T-helper 1 cell treated with Interleukin-12 subunit alpha and Interleukin-12 subunit beta and Interleukin-4 antibody, amounts not matched to agents 30 ng/mL and 1 ng/mL, for 36 hours (primary cell): ENCODE results near the gene WSB2. TPM values are rescaled to one million over a fixed set of nuclear protein-coding genes. Genes with fewer than 3 reads are reported as not detected.

Source experiments
- intact Hi-C: fragments of 100-400 bp; cut with micrococcal nuclease; formaldehyde crosslinking; loops from one replicate; pipeline ENCODE4 v1.15.1; 2024
- total RNA-seq: library from RNA; stranded (reverse); gene quantifications from 2 replicates; pipeline ENCODE4 v1.2.3, GENCODE V29; 2022

Gene WSB2
- total RNA-seq, 1 donor from 2014 or later = 79.8 TPM

DNA sequence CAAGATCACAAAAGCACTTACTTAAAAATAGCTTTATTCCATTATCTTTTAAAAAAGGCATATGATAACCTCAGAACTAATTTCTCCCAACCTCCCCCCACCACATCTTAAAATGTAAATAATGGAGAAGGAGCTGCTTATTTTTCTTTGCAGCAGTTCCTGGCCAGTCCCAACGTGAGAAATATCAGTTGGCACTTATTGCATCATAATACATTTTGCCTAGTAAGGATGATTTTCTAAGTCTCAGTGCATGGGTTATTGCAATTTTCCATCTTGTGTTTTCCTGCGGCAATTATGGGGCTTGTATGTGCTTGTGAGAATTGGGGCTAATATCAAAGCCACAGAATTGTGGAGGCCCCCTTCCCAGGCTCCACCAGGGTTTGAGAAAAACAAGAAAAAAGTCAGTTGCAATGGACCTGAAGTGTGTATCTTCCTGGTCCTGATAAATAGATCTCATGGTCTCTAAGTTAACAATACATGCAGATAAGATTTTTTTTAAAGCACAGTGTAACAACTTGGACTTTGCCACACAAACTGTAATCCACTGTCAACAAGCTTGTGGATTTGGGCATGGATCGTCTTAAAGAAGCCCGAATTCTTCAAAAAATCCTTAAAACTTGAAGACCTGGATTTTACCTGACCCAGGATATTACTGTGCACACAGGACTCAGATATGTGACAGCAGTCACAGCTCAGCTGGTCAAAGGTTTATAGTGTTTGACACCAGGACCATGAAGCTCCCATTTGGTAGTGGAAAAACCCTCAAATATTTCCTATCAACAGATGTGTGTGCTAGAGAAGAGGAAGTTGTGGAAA, 2.8 kb upstream of the WSB2 start:
- intact Hi-C loops = loop anchor here (1.0 to 5.0 kb wide), 3 partner anchors 8 to 294 kb away; no protein-coding TSS in a partner anchor

DNA sequence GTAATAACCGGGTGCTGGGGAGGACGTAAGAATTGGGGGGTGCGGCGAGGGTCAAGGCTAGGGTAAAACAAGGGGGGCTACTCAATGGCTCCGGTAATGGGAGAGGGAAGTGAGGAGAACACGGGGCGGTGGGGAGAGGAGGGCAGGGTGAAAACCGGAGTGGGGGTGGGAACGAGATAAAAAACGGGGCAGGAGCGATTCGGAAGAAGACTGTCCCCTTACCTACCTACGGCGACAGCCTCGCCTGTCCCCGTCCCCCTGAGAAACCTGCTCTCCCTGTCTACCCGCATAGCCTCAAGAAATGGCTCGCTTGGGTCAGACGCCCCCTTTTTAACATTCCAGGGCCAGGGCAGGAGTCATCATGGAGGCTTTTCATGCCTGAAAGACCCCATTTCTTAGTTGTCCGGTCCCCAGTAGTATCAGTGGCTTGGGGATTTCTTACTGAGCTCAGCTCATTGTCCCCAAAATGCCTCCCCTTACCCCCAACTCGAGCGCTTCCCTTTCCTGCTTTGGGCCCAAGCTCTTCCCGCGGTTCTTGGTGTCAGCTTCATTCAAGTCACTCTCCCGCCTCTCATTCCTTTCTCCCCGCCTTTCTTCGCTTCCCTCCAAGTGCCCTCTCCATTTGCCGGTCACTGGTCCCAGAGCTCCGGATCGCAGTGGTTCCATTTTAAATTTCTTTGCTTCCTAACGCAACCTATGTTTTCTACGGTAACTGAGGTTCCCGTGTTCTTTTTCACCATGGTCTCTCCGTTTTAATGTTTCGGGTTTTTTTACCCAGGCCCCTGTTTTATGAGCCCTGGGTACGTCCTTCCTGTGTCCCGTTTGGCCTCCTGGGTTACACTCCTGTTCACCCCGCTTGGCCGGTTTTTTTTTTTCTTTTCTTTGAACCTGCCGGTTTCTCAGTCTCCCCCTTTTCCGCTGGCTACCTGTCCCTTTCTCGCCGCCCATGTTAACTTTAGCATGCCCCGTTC, 1.2 kb upstream of the WSB2 start:
- intact Hi-C loops = loop anchor here (1.0 to 5.0 kb wide), 6 partner anchors 60 to 1605 kb away; partner anchors contain the start of genes PEBP1 and SUDS3

DNA sequence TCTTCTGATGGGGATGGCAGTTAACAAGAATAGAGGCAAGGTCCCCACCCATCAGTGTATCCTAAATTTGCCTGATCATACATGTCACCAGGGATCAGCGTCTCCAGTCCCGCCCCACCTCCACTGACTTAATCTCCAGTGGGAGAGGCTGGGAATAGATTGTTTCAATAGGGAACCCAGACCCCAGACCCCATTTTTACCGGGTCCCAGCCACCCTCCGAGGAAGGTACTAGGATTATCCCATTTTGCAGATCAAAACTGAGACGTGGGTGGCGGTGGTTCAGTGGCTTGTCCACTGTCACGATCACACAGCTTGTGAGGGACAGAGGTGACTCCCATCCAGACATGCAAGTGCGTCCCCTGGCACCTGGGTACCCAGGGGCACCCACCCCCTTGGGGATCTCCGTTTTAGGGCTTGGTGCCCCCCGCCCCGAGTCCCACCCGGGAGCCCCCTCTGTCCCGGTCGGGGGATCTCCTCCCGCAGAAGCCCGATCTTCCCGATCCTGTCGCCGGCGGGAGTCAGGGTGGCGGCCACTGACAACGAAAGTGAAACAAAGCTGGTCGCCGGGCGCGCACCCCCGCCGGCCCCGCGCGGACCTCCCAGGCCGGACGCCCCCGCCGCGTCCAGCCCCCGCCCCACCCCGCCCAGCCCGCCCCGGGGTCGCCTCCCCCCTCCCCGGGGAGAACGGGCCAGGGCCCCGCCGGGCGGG, 523 bp downstream of the WSB2 start:
- intact Hi-C loops = loop anchor here (1.0 to 5.0 kb wide), 5 partner anchors 44 to 1606 kb away; partner anchors contain the start of gene RFC5

DNA sequence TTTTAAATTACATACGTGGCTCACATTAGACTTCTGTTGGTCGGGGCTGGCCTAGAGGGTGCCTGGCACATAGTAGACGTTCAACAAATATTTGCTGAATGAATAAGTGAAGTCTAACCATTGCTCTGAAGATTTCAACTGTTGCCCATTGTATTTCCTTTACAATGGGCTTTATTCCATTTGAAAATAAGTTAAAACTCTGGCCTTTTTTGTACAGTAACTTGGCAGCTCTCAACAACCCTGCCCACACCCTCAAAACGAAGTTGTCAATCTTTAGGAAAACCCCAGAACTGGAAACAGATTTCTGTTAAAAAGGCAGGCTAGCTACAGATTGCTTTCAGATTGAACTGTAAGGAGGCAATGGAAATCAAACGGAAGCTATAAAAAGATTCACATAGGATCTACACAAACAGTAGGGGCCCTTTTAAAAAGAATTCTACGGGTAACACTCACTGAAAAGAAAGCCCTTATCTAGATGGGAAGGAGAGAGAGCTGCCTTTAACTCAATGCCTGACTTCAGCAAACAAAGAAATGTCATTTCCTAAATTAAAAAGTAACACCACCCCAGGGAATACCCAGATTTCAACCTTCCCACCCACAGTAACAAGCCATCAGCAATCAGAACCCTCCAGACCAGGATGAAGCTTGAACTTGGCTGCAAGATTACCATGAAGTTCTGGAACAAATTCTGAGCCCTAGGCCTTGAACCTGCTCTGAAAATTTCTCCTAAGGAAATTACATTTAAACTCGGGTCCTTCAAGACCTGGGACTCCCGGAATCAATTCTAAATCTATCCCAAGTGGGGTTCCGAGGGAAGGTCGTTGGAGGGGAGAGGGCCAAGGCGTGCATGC, 1.4 kb downstream of the WSB2 start:
- intact Hi-C loops = loop anchor here (1.0 to 5.0 kb wide), 4 partner anchors 43 to 1607 kb away; partner anchors contain the start of gene RFC5

DNA sequence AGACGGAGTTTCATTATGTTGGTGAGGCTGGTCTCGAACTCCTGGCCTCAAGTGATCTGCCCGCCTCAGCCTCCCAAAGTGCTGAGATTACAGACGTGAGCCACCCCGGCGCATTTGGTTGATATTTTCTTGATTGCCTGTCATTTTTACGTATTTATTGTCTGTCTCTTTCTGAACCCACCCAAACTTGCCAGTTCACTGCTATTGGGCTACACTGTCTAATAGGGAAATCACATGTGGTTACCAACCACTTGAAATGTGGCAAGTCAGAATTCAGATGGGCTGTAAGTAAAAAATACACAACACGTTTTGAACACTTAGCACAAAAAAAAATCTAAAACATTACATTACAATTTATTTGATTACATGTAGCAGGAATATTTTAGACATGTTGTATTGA, 2.1 kb downstream of the WSB2 start:
- intact Hi-C loops = no loop called here

DNA sequence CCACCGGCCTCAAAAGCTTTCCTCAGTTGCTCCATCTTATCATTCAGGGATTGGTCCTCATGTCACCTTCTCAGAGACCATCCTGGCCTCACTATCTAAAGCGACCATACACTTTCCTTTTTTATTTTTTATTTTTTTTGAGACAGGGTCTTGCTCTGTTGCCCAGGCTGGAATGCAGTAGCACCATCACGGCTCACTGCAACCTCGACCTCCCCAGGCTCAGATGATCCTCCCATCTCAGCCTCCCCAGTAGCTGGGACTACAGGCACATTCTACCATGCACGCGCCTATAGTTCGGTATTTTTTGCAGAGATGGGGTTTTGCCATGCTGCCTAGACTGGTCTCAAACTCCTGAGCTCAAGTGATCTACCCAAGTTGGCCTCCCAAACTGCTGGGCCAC, 2.8 kb downstream of the WSB2 start:
- intact Hi-C loops = no loop called here

DNA sequence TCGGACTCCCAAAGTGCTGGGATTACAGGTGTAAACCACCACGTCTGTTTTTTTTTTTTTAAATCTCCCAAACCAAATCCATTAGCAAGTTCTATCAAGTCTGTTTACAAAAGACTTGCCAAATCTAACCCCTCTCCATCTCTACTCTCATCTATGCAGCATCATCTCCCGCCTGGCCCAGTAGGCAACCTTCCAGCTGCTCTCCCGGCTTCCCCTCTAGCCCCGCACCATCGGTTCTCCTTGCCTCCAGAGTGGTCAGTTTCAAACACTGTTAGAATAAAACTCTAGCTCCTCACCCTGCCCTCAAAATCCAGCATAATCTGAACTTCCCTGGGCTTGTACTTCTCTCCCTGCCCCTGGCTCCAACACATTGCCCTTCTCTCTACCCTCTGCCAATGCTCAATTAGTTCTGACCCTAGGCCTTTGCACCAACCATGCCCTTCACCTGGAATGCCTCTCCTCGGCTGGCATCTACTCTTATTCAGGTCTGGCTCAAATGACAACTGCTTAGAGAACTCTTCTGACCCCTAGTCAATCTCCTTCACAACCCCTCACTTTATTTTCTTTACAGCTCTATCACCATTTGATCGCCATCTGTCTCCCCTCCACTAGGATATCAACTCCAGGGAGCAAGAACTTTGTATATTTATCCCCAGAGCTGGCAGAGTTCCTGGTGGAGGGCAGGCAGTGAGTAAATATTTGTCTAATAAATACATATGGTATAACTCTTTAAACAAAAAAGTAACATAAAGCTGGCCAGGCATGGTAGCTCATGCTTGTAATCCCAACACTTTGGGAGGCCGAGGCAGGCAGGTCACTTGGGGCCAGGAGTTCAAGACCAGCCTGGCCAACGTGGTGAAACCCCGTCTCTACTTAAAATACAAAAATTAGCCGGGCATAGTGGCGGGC, 4.9 kb downstream of the WSB2 start:
- intact Hi-C loops = loop anchor here (1.0 kb wide), 2 partner anchors 8 to 181 kb away; no protein-coding TSS in a partner anchor

DNA sequence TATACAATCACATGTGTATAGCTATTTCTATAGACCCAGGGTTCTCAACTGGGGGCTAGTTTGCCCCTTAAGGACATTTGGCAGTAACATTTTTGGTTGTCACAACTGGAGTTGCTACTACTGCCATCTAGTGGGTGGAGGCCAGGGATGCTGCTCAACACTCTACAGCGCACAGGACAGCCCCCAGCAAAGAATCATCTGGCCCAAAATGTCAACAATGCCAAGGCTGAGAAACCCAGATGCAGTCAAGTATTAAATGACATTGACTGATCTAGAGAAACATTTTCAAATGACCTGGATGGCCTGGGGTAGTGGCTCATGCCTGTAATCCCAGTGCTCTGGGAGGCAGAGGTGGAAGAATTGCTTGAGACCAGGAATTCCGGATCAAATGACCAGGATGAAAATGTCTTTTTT, 5.8 kb downstream of the WSB2 start:
- intact Hi-C loops = loop anchor here (1.0 kb wide), 2 partner anchors 9 to 180 kb away; no protein-coding TSS in a partner anchor

DNA sequence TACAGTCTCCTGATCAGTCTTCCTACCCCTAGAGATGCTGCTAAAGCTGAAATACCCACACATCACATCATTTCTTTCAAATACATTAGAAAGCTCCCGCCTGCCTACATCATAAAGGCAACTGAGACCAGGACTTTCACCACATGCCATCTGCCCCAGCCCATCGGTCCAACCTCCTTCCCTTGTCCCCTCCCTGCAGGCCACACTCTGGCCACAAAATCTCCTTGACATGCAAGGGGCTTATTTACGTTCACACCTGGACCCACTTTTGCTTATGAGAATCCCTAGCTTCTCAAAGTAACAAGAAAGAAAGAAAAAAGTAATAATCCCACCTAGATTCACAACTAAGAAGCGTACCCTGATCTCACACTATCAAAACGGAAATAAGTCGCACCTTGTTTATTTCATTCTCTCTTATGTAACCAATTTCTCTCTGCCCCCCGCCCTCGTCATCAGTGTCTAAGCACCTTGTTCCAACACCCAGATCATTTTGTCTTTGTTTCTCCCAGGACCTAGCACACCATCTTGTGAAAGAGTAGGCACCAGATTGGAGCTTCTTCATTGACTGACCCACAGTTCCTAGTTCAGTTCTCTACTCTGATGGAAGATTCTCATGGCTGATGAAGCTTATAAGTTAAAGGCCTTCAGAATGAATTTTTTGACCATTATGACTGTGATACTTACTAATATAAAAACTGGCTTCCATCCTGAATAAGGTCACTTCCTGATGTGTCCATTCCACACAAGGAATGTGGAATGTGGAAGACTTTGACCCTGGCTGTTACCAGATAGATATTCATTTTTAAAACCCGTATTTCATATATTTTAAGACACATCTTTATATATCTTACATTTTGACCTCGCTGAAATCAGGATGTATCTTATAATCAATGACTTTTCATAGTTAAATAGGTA, 7.7 kb downstream of the WSB2 start:
- intact Hi-C loops = no loop called here

DNA sequence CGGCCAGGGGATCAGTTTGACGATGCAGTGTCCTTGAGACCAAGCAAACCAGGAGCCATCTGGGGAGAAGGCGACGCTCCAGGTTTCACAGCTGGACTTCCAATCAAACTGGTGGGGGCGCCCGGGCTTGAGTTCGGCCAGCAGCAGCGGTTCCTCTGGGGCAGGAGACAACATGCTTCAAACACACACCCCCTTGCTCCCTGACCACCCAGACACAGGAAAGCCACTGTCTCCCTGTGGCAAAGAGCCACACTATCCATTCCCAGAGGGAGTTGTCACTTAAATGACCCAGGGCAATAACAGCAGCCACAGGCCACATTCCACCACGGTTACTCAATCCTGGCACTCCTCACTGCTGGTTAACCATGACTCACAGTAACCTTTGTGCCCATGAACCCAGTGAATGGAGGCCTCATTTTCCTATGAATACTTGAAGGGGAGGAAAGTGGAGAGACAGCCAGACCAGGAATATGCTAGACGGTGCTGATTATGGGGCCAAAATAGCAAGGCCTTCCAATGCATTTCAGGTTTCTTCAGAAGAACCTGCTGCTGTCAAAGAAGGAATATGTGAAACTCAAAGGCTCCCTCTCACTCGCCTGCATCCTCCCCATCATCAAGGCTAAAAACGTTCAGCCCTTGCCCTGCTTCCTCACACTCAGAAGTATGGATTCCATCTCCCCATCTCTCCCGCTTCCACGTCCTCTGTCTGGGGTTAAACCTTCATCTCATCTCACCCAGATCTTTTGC, 8.5 kb downstream of the WSB2 start:
- intact Hi-C loops = no loop called here

DNA sequence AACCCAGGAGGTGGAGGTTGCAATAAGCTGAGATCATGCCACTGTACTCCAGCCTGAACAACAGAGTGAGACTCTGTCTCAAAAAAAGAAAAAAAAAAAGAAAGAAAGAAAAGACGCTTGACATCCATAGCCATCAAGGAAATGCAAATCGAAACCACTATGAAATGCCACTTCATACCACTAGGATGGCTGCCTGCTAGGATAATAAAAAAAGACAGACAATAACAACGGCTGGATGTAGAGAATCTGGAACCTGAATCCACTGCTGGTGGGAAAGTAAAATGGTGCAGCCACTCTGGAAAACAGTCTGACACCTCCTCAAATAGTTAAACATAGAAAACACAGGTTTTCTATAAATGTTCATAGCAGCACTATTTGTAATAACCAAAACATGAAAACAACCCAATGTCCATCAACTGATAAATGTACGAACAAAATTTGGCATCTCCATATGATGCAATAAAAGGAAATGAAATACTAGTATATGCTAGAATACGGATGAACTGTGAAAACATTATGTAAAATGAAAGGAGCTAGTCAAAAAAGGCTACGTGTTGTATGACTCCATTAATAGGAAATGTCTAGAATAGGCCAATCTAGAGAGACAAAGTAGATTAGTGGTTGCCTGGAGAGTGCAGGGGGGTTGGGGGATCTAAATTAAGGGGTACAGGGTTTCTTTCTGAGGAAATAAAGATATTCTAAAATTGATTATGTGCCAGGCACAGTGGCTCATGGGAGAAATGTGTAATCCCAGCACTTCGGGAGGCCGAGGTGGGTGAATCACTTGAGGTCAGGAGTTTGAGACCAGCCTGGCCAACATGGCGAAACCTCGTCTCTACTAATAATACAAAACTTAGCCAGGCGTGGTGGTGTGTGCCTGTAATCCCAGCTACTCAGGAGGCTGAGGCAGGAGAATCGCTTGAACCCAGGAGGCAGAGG, 9.7 kb downstream of the WSB2 start:
- intact Hi-C loops = no loop called here

DNA sequence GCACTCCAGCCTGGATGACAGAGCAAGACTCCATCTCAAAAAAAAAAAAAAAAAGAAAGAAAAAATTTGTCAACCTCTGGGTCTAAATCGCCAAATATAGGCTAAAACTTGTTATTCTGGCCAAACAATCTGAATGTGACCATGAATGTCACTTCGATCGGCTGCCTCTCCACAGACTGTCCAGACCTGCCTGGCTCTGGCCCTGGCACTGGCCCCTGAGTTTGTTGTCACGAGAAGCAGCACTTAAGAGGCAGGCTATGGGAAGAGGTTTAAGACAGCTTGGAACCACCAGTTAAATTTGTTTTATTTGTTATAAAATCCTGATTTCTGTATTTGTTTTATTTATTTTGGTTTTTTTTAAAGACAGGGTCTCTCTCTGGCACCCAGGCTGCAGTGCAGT, 14.5 kb downstream of the WSB2 start:
- intact Hi-C loops = no loop called here

DNA sequence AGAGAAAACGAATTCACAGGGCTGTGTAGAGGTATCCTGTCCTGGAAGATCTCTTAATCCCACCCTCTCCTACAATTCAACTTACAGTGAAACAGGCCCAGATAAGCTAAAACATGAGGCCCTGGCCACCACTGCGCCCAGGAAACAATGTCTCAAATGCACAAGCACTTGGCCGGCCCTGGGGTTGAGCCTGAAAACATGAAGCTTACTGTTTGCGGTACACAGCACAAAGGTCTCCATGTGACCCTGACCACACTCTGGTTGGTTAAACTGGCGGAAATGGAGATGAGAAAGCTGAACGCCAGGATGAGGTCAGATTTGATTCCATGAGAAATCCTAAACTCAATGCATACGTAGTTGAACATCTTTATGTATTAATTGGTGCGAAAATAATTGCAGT, 16.4 kb downstream of the WSB2 start:
- intact Hi-C loops = no loop called here

DNA sequence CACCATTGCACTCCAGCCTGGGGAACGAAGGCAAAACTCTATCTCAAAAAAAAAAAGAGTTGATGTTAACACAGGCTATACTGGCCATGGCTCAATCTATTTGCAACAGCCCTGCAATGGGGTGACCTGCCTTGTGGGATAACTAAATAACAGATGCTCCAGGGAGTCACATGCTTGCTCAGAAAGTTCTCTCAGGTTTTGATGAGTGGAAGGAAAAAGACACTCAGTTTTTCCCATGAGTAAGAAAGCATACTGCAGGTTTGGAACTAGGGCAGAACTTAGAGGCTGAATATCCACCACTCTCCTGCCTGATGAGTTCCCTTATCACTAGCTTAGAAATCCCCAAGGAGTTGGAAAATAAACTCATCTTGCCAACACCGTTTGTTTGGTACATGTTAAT, 16.9 kb downstream of the WSB2 start:
- intact Hi-C loops = no loop called here

DNA sequence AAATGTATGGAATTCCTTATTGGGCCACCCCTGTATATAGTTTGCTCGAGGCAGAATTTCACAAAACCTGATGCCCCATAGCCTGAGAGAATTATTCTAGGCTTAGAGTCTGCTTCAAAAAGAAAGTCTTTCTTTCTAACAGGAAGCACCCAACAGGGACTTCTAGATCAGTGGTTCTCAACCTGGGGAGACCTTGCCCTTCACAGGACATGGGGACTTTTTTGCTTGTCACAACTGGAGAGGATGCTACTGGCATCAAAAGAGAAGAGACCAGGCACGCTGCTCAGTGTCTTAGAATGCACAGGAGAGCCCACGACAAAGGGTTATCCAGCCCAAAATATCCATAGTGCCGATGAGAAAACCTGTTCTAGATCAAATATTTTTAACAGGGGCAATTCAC, 18.9 kb downstream of the WSB2 start:
- intact Hi-C loops = no loop called here

DNA sequence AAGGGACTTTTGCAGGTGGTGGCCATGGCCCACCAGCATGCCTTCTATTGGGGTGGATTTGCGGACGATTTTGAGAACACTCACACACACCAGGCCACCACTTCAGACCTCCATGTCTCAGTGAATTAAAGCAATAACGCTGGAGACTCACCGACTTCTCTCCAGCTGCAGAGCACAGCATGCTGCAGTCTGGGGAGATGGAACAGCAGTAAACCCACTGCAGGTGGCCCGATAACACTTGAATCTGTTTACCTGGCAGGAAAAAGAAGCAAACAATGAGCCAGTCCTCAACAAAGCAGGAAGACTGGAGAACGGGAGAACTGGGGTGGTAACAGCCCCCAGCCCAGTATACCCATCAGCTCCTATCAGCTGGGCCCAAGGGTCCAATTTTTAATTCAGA, 22.8 kb downstream of the WSB2 start:
- intact Hi-C loops = no loop called here
